COLO668 (cell line): ENCODE measurements around the gene TMEM234.
"Not testable (repeated sequence)": the region's sequence is repeated elsewhere in the genome, so short reads cannot be mapped to it uniquely, and the experiment has no call there.

Experiments used
- DNase-seq: peaks from one replicate; lab custom pipeline; 2025; ENCODE audit not compliant: unreplicated experiment; lab: John Stamatoyannopoulos, UW

The TMEM234 gene

GRCh38 chr1:32221980-32222755 lies at the start of gene TMEM234, which contains the start of gene EIF3I:
TMEM234 (minus strand) TSS chr1:32222353; CDS start chr1:32222322, 31 bp downstream.
EIF3I (plus strand) TSS chr1:32222407; CDS start chr1:32222442, 35 bp downstream.
- peak; percentile 99 for DNase-seq

DNA sequence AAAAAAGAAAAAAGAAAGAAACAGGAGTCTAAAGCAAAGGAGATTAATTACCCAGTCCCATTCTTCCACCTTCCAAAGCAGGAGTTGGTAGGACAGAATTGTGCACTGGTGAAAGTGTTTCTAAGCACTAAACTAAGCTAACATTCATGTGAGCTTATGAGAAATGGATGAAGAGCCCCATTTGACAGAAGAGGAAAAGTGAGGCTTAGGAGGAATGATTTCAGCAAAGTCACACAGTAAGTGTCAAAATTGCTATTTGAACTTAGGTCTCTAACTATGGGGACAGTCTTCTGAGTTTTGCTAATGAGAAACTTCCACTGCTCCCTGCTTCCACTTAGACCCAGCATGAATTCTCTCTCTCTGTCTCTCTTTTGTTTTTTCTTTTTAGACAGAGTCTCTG lies 47.6 kb upstream of the TMEM234 start:
- DNase-seq: no peak

DNA sequence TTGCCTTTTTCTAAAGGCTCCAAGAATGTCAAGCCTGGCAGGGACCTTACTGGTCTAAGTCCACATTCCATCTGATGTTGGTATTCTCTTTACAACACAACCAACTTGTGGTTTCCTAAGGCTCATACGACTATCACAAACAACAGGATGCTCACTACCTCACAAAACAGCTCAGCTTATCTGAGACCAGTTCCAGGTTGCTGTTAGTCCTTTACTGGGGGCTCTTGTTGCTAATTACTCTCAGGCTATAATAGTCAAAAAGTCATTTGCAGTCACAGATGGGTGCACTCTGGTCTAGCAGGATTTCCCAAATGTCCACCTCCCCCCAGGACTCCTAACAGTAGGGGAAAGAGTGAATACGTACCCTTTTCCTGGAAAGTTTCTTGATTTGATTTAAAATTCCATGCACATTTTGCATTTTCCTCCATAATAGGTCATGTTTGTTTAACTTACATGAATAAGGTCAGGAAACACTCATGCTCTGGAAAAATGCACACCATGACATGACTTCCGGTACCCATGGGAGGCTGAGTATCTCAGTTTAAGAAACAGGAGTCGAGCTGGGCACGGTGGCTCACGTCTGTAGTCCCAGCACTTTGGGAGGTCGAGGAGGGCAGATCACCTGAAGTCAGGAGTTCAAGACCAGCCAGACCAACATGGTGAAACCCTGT lies 44.9 kb upstream of the TMEM234 start:
- no peak for DNase-seq

DNA sequence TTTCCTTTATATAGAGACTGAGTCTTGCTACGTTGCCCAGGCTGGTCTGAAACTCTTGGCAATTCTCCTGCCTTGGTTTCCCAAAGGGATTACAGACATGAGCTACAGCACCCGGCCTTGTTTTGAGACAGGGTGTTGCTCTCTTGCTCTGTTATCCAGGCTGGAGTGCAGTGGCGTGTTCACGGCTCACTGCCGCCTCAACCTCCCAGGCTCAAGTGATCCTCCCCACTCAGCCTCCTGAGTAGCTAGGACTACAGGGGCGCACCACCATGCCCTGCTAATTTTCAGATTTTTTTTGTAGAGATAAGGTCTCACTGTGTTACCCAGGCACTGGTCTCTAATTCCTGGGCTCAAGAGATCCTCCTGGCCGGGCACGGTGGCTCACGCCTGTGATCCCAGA lies 43.7 kb upstream of the TMEM234 start:
- no peak for DNase-seq

DNA sequence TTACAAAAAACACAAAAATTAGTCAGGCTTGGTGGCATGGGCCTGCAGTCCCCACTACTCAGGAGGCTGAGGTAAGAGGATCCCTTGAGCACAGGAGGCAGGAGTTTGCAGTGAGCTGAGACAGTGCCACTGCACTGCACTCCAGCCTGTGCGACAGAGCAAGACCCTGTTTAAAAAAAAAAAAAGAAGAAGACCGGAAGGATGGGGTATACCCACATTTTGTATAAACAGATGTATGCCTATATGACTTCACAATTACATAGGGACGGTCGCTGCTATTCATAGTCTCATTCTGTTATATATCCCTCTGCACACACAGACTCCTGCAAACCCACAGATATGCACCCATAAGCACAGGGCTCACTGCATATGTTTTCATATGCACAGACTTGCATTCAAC lies 41.6 kb upstream of the TMEM234 start:
- DNase-seq: no peak

GRCh38 chr1:32263236-32263593 lies 41.1 kb upstream of the TMEM234 start:
- DNase-seq: not testable (repeated sequence)

DNA sequence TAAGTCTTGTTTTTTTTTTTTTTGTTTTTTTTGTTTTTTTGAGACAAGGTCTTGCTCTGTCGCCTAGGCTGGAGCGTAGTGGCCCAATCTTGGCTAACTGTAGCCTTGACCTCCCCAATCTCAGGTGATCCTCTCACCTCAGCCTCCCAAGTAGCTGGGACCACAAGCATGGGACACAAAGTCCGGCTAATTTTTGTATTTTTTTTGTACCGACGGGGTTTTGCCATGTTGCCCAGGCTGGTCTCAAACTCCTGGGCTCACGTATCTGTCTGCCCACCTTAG lies 35.0 kb upstream of the TMEM234 start:
- no peak for DNase-seq

GRCh38 chr1:32256473-32257226 lies 34.5 kb upstream of the TMEM234 start:
- no peak for DNase-seq

DNA sequence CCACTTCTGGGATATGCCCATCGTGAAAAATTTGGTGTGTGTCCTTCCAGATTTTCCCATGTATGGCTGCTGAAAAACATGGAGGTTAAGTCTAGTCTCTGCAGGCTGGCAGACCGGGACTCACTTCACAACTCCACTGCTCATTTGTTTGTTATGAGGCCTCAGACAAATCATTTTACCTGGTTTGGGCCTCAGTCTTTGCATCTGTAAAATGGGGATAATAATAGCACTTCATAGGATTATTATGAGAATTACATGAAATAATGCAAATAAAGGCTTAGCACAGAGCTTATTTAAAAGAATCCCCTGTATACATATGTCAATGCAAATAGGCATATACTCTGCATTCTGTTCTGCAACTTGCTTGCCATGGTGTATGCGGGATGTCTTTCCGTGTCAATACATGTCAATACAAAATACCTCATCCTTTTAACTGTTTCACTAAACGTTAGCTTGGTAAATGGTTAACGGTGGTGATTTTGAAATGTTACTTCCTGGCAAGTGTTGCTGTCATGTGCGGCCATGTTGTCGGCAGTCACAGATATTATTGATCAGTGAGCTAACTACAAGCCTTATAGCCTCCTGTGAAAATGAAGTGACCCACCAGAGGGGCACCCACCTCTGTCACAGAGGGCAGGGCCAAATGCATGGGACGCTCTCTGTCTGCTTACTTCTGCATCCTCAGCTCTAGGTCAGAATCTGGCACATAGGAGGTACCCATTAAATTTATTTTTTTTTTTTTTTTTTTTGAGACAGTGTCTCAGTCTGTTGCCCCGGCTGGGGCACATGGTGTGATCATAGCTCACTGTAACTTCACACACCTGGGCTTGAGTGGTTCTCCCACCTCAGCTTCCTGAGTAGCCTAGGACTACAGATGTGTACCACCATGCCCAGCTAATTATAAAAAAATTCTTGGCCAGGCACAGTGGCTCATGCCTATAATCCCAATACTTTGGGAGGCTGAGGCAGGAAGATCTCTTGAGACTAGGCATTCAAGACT lies 33.2 kb upstream of the TMEM234 start:
- no peak for DNase-seq

DNA sequence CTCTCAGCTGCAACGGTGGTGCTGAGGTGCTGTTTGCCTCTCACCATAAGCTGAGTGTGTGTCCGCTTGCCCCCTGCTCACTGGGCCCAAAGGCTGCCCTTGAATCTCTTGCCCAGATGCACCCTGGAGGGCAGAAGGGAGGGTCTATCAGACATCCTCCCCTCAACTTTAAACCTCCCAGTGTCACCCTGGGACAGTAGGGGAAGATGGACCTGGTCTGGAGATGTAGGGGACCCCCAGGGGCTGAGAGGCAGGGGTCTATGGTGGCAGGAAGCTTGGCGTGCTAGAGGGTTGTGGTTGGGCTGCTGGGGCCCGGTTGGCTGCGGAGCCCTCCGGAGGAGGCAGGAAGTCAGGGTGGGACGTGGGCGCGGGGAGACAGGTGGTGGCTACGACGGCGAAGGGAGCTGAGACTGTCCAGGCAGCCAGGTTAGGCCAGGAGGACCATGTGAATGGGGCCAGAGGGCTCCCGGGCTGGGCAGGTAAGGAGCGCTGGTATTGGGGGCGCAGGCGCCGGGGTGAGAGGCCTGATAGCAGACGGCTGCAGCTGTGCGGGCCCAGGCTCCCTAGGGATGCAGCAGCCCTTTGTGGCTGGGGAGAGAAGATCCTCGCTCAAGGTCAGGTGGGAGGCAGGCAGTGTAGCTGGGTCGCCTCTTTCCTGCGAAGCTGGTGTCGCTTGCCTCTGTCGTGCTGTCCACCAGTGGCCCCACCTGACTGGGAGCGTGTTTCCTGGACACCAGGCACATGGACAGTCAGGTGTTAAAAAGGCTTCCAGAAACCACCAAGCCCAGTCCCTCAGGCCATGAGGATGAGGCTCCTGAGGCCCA lies 29.0 kb upstream of the TMEM234 start, which contains the start of gene LCK:
TSS of gene LCK (plus strand) at position 373 of the 824 bp plus-strand sequence. CDS start 23,065 bp downstream, outside the sequence.
- no peak for DNase-seq

DNA sequence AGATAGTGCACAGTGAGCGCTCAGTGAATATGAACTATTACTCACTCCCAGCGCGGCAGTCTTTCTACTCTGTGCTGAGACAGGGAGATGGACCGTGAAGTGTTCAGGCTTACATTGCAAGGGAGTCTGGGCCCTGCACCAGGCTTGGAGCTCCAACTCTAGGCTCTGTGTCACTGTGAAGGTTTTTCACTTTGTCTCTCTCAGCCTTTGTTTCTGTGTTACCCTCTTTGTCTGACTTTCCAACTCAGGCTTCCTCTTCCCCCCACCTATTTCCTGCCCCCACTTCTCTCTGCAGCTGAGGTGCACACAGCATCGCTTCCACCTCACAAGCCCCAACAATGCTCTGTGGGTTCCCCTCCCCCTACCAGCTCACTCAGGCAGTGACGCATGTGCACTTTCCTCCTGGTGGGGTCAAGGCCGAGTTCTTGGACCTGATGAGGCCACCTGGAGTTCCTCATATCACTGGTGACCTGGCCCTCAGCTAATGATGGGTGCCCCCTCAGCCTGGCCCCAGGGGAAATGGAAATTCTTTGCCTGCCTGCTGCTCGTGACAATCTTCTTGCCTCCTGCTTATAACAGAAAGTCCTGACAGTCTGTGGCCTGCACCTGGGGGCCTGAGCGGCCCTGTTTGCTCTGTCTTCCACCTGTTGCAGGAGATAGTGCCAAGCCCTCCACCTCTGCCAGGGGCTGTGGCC lies 27.8 kb upstream of the TMEM234 start:
- no peak for DNase-seq

- peak; percentile 99 for DNase-seq
Observed at GRCh38 chr1:32247983-32248889, 26.1 kb upstream of the TMEM234 start.

- DNase-seq: no peak
Observed at GRCh38 chr1:32247452-32247851, 25.3 kb upstream of the TMEM234 start.

- no peak for DNase-seq
Observed at GRCh38 chr1:32246888-32247273, 24.7 kb upstream of the TMEM234 start, which contains the start of gene FAM167B. FAM167B (plus strand) TSS chr1:32247222; CDS start chr1:32247422, 200 bp downstream.

DNA sequence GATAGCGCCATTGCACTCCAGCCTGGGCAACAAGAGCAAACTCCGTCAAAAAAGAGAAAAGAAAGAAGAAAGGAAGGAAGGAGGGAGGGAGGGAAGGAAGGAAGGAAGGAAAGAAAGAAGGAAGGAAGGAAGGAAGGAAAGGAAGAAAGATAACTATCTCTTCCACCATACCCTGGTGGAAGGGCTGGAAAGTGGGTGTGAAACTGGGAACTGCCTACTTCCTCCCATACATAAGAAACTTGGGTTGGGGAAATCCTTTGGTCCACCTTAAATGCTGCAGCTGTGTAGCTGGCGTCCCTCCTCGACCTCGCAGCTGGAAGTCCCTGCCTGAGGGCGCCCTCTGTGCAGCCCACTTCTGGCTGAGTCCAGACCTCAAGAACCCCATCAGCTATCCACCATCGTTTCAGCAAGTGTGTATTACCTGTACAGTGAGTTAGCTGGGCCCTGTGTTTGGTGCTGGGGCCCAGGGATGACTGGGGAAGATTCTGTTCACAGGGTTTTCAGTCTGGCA lies 20.2 kb upstream of the TMEM234 start:
- peak; percentile 58 for DNase-seq

DNA sequence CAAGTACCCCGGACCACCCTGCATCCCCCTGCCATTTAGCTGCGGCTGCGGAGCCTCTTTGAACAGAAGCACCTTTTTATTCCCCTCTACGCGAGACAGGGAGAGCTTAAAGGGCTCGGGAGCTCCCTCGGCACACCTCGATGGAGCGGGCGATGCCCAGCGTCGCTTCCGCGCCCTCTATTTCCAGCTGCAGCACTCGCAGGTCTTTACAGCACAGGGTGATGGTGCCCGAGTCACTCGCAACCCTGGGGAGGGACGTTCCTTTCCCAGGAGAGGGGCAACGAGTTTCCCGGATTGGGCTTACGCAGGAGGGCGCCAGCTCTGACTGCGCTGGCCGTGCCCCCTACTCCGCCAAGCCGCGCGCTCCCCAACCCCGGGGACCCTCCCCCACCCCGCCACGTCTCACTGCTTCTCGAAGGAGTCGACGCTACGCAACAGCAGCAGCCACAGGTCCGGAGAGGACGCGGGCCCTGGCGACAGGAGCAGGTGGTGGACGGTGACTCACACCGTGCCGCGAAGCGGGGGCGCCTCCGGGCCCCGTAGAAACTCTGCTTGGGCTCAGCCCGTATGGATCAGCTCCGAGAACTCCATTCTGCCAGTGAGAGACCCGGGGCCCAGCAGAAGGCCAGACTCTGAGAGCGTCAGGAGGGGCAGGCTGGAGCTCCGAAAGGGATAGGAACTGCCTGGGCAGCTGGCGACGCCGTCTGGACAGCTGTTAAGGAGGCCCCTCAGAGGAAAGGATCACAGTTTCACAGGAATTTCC lies 19.0 kb upstream of the TMEM234 start:
- peak; percentile 97 for DNase-seq
